Lung (tissue), 12 donors: ENCODE measurements around the gene GRB14. TPM values are rescaled to one million over a fixed set of nuclear protein-coding genes. Genes with fewer than 3 reads are reported as not detected.

Experiments used
- ATAC-seq: fragments of 200-7000 bp; cut with Tn5 transposase; one replicate; pipeline ENCODE4 v1.9.1; 2020; ENCODE audit warnings: moderate number of reproducible peaks; ENCODE audit not compliant: insufficient read depth, low FRiP score
- DNase-seq, 3 donors: peaks; one replicate each; pipeline ENCODE4 v3.0.0-alpha.2; 2013 to 2017
- H3K27ac ChIP-seq, 2 donors: one replicate each; pipeline ENCODE4 v1.5.1; 2013; ENCODE audit warnings: mild to moderate bottlenecking in 2 of 2, moderate library complexity in 2 of 2, control low read depth in 1 of 2, inconsistent platforms in 1 of 2, low read depth in 1 of 2, low read length in 1 of 2
- H3K27me3 ChIP-seq, 3 donors: one replicate each; pipeline ENCODE4 v1.5.1; 2013; ENCODE audit warnings: low read length in 2 of 3; ENCODE audit not compliant: control insufficient read depth in 3 of 3, insufficient read depth in 3 of 3
- H3K36me3 ChIP-seq, 4 donors: one replicate each; pipeline ENCODE4 v1.5.1; 2013; ENCODE audit warnings: low read length in 4 of 4, mild to moderate bottlenecking in 1 of 4, moderate library complexity in 1 of 4; ENCODE audit not compliant: control insufficient read depth in 4 of 4, insufficient read depth in 4 of 4
- H3K4me1 ChIP-seq, 5 donors: one replicate each; pipeline ENCODE4 v1.5.1; 2013; ENCODE audit warnings: low read length in 5 of 5, mild to moderate bottlenecking in 2 of 5, moderate library complexity in 1 of 5; ENCODE audit not compliant: control insufficient read depth in 5 of 5, insufficient read depth in 5 of 5
- H3K4me3 ChIP-seq: one replicate; pipeline ENCODE4 v1.5.1; 2013; ENCODE audit warnings: mild to moderate bottlenecking, control low read depth, moderate library complexity
- H3K9ac ChIP-seq, 2 donors: one replicate each; pipeline ENCODE4 v1.5.1; 2013; ENCODE audit warnings: low read length in 2 of 2, control low read depth in 1 of 2; ENCODE audit not compliant: insufficient read depth in 1 of 2
- H3K9me3 ChIP-seq, 4 donors: one replicate each; pipeline ENCODE4 v1.5.1; 2013; ENCODE audit warnings: low read length in 3 of 4, mild to moderate bottlenecking in 1 of 4, moderate library complexity in 1 of 4; ENCODE audit not compliant: control insufficient read depth in 4 of 4, insufficient read depth in 3 of 4
- WGBS, 2 donors: extraction: QIAGEN DNeasy Blood & Tissue Kit; methylation state at CpG; one replicate each; pipeline ENCODE4 v1.1.7; 2013; 5-methylcytosine and 5-hydroxymethylcytosine counted together
- polyA plus RNA-seq, 2 donors: library from polyadenylated mRNA; stranded (reverse); fragments of 200-250 nt; gene quantifications; one replicate each; pipeline ENCODE4 v1.2.1, GENCODE V29; 2013
- total RNA-seq, 2 donors: library from RNA; depleted of rRNA in 1 of 2; stranded (reverse); fragments of >200 nt in 1 of 2; gene quantifications; one replicate each; pipeline ENCODE4 v1.2.1, GENCODE V29; 2014 to 2021
- TF ChIP-seq, protein P1 (sequence below): IDR thresholded peaks from 2 replicates; pipeline ENCODE4 v1.5.1; 2012; ENCODE audit warnings: mild to moderate bottlenecking; ENCODE audit errors: control extremely low read depth, extremely low read depth
- donor health status: control.
- donor health status: control.
- donor health status: Bipolar disorder and iron deficiency.
- donor health status: healthy.
- donor health status: DM: yes; HTN: yes; CAD: no.

The GRB14 gene
- total and polyA plus RNA-seq, 4 donors: 1.1 to 20.2 (median 5.2) TPM

DNA sequence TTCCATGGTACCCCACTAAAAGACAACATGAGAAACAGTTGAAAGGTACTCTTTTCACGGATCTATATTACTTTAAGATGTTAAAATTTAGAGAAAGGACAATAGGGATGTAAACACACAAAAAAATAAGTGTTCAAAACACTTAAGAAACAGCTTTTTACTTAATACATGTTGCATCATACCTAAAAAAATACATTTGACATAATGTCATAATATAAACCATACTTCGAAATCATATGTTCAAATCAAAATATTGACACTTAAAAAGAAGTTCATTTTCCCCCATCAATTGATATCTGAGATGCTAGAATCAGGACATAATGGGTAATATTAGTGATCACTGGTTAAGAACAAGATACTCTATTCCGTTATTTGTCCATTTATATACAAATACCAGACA is 124.9 kb downstream of the GRB14 start:
- TF ChIP-seq, protein P1, sequence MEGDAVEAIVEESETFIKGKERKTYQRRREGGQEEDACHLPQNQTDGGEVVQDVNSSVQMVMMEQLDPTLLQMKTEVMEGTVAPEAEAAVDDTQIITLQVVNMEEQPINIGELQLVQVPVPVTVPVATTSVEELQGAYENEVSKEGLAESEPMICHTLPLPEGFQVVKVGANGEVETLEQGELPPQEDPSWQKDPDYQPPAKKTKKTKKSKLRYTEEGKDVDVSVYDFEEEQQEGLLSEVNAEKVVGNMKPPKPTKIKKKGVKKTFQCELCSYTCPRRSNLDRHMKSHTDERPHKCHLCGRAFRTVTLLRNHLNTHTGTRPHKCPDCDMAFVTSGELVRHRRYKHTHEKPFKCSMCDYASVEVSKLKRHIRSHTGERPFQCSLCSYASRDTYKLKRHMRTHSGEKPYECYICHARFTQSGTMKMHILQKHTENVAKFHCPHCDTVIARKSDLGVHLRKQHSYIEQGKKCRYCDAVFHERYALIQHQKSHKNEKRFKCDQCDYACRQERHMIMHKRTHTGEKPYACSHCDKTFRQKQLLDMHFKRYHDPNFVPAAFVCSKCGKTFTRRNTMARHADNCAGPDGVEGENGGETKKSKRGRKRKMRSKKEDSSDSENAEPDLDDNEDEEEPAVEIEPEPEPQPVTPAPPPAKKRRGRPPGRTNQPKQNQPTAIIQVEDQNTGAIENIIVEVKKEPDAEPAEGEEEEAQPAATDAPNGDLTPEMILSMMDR: no peak
- WGBS, 2 donors: 72 to 76% methylated on average over 3 of the region's 3 CpGs
- DNase-seq (no peak), ATAC-seq (no peak)
- H3K27ac ChIP-seq: no peak overlapping the region
- H3K36me3 ChIP-seq: no peaks in the 10 kb centered on the region
- no peak overlapping the region for H3K4me3 ChIP-seq
- no peak overlapping the region for H3K9ac ChIP-seq
- H3K4me1 ChIP-seq: peaks cover 0 to 3% (median 0%) of the 10 kb centered on the region in 5 donors
- no peaks in the 10 kb centered on the region for H3K9me3 ChIP-seq
- no peaks in the 10 kb centered on the region for H3K27me3 ChIP-seq

DNA sequence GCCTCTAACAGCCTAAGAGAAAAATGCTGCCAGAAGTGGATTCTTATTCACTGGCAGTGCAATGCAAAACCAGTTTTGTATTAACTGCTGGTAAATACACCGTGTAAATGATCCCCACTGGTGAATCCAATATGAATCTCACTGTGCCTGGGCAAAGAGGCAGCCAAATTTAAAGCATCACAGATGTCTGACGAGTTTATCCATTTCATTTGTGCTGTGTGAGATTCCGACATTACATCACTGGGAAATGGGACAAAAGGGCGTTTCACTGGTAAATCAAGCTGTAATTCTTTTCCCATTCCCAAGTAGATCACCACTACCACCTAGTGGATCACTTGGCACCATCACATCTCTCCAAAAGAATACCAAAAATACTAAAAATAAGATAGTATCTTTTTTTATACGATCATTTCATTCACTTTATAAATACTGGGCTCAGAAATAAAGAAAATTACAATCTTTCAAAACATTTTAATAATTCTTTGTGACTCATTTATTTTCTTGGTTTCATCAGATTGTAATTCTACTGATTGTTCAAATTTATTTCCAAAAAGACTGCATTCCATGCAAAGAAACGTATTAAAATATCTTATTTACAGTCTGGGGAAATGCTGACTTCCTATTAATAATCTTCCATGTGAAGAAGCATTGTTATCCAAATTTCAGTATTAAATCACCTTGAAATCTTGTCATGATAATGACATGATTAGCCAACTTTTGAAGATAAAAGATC is 125.6 kb downstream of the GRB14 start:
- DNase-seq (peak; percentile 15 to 56 (median 36)), ATAC-seq (no peak)
- H3K4me3 ChIP-seq: no peak overlapping the region
- no peak overlapping the region for H3K27ac ChIP-seq
- TF ChIP-seq, protein P1: no peak
- no peak overlapping the region for H3K9ac ChIP-seq
- no peaks in the 10 kb centered on the region for H3K36me3 ChIP-seq
- no peaks in the 10 kb centered on the region for H3K9me3 ChIP-seq
- H3K27me3 ChIP-seq: no peaks in the 10 kb centered on the region
- WGBS, 2 donors: 43 to 60% methylated on average over 6 of the region's 6 CpGs
- peaks cover 0 to 3% (median 0%) of the 10 kb centered on the region in 5 donors for H3K4me1 ChIP-seq

DNA sequence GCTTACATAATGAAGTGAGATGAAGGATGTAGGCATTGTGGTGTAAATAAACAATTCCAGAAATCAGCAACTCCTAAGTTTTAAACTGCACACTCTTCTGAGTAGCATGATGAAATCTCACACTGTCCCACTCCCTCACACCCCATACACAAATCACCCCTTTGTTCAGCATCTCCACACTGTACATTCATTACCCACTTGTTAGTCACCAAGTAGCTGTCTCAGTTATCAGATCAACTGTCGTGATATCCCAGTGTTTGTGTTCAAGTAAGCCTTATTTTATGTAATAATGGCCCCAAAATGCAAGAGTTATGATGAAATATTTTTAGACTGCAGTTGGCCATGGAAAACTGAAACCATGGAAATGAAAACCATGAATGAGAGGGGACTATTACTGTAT is 135.7 kb downstream of the GRB14 start:
- ATAC-seq (no peak), DNase-seq (peak in 1 of 3 donors; percentile 6)
- WGBS, 2 donors: 46 to 73% methylated on average over 1 of the region's 1 CpG
- H3K9me3 ChIP-seq: no peaks in the 10 kb centered on the region
- H3K27ac ChIP-seq: no peak overlapping the region
- H3K27me3 ChIP-seq: no peaks in the 10 kb centered on the region
- no peak overlapping the region for H3K4me3 ChIP-seq
- no peaks in the 10 kb centered on the region for H3K36me3 ChIP-seq
- H3K4me1 ChIP-seq: no peaks in the 10 kb centered on the region
- TF ChIP-seq, protein P1: no peak
- H3K9ac ChIP-seq: no peak overlapping the region
